HG03135 (cell line): ENCODE measurements around the gene BAZ2B.

Source experiments
- ATAC-seq: cut with Tn5 transposase; IDR thresholded peaks from one replicate; pipeline ENCODE4 v1.9.1; 2021; ENCODE audit warnings: mild to moderate bottlenecking, moderate library complexity; ENCODE audit not compliant: unreplicated experiment

The BAZ2B gene

DNA sequence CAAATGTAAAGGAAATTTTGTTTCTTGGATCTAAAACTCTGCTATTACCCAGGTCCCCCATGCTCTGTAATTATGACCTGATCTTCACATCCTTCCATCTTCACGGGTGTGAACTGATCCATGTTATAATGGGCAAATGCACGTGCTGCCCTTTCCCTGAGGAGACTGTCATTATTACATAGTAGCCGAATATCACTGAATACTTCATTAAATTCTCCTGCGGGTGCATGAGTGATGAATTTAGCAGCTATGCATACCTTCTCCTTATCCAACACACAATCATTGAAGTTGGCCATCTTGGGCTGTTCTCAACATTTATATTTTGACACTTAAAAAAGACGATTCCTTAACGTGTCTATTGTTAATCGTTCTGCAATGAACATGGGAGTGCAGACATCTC is 153.4 kb downstream of the BAZ2B start:
- ATAC-seq: no peak

DNA sequence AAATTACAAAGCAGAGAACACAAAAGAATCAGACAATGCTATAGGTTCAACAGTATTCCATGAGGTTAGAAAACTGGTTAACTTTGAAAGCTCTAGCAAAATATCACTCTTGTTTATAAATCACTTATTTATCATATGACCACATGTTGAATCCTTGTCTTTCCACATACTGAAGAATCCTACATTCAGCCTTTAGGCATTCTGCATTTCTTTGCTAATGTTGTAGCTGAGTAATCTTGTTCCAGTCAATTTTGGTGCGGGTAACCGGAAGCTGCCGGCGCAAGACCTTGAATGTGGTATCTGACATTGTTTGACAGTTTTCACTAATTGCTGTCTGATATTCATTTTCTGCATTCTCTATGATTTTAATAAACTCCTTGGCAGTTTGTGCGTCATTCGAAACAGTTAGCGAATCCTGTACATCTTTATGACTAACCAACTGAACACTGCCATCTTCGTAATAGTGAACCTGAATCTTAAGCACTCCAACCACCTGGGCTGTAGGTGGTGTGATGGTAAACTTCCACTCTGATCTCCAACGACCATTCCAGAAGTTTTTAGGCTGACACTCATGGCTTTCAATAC is 154.1 kb downstream of the BAZ2B start:
- ATAC-seq: no peak

DNA sequence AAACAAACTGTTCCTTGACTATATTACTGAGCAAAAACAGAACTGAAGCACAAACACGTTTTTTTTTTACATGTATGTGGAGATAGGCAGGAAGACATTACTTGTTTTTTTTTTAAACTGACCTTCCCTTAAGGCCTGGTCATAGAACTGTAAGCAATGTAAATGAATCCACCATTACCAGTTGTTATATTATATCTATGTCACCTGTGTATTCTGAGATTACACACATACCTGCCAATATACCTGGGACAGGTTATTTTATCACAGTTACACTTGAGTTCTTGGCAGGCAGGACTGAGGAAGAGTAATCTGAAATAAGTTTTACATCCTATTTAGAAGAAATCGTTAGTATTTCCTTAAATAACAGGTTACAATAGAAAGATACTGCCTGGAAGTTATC is 155.3 kb downstream of the BAZ2B start:
- no peak for ATAC-seq

DNA sequence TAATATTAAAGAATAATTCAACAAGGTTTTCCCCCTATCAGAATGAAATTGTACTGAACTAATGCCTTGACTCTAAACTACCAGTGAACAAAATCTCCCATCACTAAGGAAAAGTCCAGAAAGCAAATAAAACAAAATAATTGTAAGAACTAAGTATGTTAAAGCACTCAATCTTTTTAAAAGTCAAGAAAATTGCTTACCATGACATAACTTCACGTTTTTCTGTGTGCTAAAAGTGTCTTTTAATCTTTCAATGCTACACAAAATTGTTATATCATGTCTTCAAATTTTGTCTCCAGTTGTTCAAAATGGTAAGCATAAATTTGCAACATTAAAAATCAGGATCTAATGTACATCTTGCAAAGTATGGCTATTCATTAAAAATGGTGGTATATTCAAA is 156.1 kb downstream of the BAZ2B start:
- ATAC-seq: no peak

DNA sequence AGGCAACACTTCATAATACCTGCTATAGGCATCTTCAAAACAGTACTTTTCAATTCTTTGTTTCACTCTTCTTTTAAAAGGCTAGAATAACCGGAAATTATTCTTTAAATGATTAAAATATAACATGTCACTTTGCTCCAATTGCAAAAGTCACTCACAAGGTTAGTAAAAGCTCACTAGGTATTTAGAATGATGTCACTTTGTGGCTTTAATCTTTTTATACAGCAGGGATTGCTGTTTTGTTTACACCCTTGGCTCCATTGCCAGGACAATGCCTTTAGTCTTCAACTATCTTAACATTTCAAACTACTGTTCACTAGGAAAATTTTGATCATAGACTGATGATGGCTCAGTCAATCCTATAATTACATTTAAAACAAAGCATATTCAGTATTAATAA is 157.1 kb downstream of the BAZ2B start:
- ATAC-seq: no peak

DNA sequence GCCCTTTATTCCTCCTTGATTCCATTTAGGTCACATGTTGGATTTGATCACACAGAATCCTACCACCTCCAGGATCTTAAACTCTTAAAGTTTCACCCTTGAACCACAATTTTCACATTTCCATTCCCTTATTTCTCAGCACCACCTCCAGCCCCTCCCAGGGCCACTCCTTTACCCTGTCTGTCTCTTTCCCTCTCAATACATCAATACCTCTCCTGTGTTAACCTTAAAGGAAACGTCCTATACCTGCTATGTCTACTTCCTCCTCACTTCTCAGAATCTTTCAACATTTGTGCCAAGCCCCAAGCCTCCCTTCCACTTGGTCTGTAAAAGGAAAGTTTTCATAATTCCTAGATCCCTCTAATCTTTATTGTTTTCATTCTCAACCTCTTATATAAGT is 158.8 kb downstream of the BAZ2B start:
- ATAC-seq: no peak

DNA sequence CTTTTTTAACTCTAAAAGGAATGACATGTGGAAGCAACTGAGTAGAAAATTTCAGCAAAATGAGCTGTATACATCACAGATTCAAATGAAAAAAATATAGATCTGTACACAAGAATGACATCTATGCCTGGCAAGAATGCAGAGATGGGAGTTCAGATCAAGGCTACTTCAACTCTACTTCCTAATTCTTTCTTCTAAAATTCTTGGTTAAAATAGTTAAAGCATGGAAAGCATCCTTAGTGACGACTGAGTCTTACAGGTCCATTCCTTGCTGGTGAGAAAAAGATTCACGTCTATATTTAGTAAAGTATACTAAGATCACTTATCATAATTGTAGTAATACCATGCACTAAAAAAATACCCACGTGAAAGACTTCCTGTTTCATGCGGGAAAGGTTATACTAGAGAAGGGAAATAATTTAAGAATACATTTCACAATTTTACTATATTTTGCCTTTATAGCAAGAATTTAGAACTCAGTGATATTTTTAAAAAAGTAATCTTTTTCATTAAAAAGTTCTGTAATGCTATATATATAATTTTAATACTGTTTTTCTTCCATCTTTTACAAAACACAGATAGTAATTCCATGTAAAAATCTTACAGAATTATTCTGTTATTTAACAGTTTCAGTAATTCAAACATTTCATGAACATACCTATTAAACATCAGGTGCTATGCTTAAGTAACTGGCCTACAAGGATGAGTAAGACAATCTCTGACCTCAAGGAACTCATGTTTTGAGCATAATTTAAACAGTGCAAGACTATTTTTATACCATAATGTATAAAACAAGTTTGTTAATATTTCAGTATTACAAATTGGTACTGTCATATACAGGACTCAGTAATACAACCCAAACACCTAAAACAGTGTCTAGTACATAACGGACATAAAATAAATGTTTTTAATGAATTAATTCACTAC is 159.6 kb downstream of the BAZ2B start:
- ATAC-seq: no peak

DNA sequence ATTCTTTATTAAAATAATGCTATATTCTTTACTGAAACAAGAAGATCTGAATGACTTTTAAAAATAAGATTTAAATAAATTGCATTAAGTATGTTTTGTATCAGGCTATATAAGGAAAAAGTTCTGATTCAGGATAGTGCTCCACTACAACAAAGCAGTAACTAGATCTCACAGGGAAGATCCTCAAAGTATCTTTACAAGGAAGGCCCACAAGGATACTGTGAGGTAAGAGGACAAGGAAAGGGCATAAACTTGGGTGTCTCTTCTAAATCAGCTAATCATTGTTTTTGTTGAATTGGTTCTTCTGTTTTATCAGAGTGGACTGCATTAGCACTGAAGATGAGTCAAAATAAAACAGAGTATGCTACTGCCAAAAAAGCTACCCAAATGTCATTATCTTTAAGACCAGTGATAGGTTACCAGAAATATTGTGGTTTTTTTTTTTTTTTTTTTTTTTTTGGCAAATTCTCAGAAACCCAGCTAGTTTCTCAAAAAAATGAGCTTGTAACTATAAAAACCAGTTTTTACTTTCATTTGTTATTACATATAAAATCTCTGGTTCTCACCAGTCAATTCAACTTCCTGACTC is 160.9 kb downstream of the BAZ2B start:
- no peak for ATAC-seq

DNA sequence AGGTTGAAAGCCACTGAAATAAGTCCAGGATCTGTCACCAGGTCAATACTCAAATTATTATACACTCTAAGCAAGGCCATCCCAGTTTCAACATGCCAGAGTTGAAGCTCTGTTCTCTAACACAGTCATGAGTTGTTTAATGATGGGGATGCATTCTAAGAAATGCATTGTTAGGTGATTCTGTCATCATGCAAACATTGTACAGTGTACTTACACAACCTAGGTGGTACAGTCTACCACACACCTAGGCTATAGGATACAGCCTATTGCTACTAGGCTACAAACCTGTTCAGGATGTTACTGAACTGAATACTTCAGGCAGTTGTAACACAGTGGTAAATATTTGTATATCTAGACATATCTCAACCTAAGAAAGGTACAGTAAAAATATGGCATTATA is 162.2 kb downstream of the BAZ2B start:
- no peak for ATAC-seq

DNA sequence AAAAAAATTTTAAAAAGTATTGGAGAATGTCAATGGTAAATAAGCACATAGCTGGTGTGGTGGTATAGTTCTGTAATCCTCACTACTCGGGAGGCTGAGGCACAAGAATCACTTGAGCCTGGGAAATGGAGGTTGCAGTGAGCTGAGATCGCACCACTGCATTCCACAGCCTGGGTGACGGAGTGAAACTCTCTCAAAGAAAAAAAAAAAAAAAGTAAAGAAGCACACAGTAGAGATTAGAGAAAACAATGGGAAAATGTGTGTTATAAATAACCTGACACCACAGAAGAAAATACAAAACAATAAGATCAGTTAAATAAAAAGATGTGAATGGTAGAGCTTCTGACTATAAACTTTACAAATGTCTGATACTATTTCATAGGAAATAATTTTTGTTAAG is 166.2 kb downstream of the BAZ2B start:
- ATAC-seq: no peak

DNA sequence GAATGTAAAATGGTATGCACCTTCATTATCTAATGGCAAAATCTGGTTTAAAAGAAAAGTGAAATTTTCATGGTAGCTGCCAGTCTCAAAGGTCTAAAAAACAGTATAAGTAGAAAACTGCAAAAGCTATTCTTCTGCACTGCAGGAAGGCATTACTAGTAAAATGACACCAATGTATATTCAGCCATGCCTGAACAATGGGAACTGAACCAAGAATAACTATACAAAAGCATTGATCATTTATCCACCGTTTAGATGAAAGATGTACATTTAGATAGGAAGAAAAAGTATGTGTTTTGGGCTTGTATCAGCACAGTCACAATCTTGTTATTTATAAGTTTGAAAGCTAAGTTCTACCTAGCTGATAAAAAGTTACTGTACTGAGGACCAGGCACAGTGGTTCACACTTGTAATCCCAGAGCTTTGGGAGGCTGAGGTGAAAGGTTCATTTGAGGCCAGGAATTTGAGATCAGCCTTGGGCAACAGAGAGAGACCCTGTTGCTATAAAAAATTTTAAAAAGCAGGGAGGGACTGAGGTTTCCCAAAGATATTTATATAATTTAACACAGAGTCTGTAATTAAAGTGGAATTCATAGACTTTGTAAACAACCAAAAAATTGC is 166.7 kb downstream of the BAZ2B start:
- ATAC-seq: no peak

DNA sequence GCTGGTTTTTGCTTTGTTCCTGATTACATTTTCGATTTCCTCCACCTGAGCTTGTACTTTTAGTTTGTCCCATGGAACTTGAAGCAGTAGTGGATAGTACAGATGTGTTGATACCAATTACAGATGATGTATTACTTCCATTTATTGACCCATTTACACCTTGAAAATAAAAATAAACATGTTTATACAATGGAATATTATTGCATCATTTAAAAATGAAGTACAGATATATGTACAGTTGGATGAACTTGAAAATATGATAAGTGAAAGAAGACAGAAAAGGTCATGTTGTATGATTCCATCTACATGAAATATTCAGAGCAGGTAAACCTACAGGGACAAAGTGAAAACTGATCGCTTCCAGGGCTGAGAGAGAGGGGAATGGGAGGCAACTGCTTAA is 169.5 kb downstream of the BAZ2B start:
- no peak for ATAC-seq

DNA sequence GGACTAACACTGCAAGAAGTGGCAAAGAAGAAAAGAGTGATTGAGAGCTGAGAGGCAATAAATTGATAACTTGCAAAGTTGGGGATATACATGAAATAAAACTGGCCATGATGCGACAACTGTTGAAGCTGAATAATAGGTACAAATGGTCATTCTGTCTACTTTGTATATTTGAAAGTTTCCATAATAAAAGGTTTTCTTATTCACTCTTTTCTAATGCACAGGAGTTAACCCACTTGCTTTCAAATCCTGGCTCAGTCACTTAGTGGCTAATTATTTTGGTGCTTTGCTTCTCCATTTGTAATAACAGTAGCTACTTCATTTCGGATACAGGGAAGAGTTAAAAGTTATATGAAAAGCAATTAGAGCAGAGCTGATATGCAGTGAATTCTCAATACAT is 170.1 kb downstream of the BAZ2B start:
- ATAC-seq: no peak

DNA sequence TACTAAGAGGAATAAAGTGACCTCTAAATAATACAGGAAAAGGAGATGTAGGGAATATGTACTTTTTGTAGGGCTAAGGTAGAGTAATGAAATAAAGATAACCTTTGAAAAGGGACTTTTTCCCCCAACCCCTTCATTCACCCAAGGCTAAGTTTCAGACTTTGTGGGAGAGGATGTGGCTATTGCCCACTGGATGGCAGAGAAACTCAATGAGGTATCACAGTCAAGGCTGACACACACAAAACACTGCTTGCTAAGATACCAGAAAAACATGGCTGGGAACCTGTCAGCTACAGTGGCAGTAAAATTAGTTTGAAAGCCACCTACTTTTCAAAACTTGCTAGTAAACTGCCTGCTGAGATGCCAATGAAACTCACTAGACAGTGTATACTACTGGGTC is 171.0 kb downstream of the BAZ2B start:
- no peak for ATAC-seq

DNA sequence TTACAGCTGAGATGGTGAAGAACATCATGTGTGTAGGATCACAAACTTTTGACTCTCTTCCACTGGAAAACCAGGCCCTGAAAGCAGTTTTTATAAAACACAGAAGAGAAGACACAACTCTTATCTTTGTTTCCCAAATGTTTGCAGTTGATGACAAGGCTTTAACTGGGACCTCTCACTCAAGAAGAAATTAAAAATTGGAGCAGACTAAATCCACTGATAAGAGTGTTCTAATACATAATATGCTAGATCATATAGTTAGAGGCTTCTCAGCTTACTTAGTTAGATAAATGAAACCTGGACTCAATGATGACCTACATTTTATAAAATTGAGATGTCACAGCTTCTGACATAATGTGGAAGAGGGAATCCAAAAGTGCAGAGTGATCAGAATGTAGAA is 171.6 kb downstream of the BAZ2B start:
- no peak for ATAC-seq

DNA sequence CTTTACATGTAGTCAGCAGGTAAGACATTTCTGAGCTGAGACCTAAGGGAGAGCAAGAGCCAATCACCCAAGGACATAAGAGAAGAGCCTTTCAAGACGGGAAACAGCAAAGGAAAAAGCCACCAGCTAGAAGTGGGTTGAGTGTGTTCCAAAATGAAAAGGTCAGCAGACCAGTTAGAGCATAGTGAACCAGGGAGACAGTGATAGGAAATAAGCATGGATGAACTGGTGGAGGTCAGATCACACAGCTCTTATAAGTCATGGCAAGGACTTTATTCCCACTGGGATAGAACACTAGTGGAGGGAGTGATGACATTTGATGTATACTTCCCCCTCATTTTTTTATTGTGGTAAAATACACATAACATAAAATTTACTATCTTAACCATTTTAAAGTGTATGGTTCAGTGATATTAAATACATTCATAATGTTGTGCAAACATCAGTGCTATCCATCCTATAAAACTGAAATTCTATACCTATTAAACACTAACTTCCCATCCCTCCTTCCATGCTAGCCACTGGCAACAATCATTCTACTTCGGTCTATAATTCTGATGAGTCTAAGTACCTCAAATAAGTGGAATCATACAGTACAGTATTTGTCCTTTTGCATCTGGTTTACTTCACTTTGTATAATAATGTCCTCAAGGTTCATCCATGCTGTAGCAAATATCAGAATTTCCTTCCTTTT is 174.0 kb downstream of the BAZ2B start:
- ATAC-seq: no peak

DNA sequence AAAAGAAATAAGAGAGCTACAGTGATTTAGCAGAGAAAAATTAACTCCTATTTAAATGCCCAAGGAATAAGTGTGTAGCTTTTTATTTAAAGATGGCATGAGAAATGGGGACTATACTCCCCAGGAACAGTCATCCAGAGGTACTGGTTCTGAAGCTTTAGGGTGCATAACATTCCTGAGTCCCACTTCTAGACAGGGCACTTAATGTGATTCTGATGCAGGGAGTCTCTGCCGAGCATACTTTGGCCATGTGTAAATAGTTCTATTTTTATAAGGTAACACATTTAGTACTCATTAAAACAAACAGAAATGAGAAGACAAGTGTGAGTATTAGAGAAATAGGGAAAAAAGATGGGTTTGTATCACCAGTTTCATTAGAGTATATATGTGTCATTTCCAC is 175.2 kb downstream of the BAZ2B start:
- ATAC-seq: no peak

DNA sequence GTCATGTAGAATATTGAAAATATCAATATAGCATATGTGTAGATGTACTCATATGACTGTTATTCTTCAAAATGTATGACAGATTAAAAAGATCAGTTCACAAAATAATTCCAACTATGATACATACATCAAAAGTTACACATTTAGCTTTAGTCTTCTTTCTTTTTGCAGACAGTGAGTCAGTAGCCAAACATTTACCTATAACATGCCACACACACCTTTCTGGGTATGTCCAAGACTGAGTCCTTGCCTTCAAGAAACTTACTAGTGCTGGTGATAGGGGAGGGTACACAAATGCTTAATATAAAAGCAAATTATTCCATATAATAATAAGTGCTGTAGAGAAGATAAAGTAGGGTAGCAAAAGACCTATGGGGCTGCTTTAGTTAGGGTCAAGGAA is 176.9 kb downstream of the BAZ2B start:
- ATAC-seq: no peak

DNA sequence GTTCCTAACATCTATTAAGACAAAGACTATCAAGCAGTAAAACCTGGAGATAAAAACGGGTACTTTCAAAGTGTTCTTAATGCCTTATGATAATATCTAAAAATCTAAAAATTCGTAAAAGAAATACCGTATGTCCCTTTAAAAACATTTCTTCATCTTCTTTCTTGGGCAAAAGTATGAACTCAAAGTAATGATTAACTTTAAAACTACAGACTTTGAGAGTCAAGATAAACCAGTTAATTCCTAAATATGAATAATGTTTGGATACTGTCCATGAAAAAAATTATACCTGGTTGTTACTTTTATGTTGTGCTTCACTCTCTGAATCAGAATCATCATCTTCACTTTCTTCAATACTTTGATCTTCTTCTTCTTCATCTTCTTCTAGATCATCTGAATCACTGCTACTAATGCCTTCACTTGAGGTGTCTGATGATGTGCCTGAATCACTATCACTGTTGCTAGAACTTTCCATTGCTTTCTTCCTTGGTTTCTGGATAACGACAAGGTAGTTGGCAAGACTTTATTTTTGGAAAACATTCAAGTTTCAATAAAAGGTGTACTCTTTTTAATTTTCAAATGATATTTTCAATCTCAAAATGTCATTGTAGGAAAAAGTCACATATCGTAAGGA is 177.5 kb downstream of the BAZ2B start:
- ATAC-seq: no peak

DNA sequence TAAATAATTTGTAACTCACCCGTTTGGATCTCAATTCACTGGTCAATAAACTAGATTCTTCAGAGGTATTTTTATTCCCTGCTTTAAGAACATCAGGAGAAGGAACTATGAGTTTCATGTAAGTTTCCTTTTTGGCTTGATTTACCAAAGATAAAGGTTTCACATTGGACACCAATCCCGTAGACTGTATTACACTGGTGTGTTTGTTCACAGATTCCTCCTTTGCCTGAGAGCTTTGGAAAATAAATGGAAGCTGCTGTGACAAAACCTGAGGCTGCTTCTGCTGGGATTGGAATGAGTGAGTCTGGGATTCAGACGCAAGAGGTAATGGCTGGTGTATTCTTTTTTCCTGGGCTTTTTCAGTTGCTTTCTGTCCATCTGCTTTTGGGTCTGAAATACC is 178.1 kb downstream of the BAZ2B start:
- ATAC-seq: no peak

DNA sequence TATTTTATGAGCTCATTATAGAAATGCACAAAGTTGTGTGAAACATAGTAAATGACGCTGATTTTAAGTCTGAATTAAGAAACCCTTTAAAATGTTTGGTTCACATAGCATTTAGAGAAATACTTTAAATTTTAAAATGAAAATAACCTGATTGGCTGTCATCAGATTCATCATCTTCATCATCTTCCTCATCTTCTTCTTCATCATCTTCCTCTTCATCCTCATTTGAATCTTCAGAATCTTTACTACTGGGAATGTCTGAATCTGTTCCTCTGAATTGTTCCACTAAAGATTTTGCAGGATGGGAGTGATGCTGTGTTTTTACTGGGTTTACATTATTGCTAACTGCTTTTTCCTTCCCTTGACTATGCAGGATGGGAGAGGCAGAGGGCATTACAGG is 183.7 kb downstream of the BAZ2B start:
- ATAC-seq: no peak
